H54 (cell line): ENCODE data around the gene STX5.
"Not testable (repeated sequence)": the region's sequence is repeated elsewhere in the genome, so short reads cannot be mapped to it uniquely, and the experiment has no call there.

Experiments used
- DNase-seq: peaks from one replicate; pipeline ENCODE4 v3.0.0; 2011; ENCODE audit warnings: low spot score, mixed read lengths; ENCODE audit not compliant: insufficient read length
- FAIRE-seq: peaks from 3 replicates; lab custom pipeline; 2011; peaks lifted over from hg19 to GRCh38; lab: Jason Lieb, UNC
- POLR2A ChIP-seq: IDR thresholded peaks from 2 replicates; pipeline ENCODE4 v1.6.1; 2011; ENCODE audit warnings: low read depth, mild to moderate bottlenecking, low read length

Gene STX5

DNA sequence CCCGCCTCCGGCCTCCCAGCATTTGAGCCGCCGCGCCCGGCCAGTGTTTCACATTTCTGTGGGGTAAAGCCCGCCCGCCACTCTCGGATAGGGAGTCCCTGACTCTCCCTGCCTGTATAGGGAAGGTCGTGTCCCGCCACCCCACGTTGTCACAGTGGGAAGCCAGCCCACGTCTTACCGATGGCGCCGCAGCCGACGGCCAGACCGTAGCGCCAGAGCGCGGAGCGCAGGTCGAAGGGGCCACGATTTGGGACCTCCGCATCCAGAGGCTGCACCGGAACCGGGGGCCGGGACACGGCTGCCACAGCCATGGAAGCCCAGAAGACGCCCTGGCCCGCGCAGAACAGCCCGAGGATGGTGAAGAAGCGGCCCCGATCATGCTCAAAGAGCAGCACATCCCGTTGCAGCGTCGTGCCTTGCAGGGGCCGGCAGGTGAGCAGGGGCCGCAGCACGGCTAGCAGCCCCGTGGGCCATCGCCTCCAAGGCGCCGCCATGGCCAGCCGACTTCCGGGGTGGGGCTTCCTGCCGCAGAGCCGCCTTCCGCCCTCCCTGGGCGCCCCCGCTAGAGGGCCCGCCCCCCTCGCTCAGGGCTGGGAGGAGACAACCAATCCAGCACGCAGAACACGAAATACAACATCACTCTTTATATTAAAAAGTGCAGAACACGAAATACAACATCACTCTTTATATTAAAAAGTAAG is 40.2 kb downstream of the STX5 start, which contains the start of gene TMEM223:
TMEM223 (minus strand) TSS at position 506 of the 701 bp plus-strand sequence; CDS start at position 494, 12 bp downstream.
- peak; percentile 75 for DNase-seq
- peak; percentile 96 for TF ChIP-seq POLR2A
- FAIRE-seq: no peak

DNA sequence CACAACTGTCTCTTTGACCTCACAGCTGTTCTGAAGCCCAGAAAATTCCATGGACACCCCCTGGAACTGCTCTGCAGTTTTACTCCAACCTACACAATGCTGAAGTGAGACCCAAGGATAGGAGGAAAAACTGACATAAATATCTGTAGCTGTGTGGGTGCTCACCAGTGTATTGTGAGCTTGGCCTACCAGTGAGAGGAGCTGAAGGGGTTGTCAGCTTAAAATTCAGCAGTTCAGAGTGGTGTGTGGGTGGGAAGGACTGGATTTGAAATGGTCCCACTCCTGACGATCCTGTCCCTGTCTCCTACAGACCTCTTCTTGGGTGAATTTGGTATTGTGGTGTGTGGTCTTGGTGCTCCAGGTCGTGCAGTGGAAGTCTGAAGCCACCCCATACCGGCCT is 42.3 kb downstream of the STX5 start:
- no peak for TF ChIP-seq POLR2A
- no peak for DNase-seq
- FAIRE-seq: no peak

DNA sequence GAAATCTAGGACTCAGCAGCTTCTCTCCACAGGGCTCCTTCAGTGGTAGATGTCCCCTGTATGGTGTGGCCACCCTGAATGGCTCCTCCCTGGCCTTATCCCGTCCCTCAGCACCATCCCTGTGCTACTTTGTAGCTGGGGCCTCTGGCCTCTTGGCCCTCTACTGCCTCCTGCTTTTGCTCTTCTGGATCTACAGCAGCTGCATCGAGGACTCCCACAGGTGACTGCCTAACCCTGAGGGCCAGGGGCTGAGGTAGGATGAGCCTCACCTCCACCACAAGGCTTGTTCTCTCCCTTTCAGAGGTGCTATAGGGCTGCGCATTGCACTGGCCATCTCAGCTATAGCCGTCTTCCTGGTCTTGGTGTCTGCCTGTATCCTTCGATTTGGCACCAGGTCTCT is 42.9 kb downstream of the STX5 start:
- no peak for TF ChIP-seq POLR2A

DNA sequence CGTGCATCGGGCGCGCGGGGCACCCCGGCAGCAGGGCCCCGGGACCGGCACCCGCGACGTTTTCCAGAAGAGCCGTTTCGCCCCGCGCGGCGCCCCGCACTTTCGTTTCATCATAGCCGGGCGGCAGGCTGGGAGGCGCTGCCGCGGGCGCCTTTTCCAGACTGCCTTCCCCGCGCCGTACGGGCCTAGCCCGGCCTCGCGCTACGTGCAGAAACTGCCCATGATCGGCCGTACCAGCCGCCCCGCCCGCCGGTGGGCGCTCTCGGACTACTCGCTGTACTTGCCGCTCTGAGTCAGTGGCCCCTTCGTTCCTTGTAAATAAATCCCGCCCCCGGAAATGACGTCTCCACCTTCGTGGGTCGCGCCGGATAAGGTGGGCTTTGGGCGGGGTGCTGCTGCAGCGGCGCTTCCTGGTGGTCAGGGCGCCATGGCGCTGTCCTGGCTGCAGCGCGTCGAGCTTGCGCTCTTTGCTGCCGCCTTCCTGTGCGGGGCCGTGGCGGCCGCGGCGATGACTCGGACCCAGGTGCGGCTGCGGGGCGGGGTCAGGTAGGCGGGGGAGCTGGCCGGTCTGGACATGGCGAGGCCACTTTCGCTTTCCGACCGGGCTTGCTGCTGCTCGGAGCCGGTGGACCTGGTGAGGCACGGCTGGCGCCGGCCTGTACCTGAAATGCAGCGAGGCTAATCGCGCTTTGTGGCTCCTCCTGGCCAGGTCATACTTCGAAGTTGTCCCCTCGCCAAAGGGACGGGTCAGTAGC is 44.7 kb downstream of the STX5 start, which contains the start of gene TMEM179B:
TMEM179B (plus strand) TSS at position 398 of the 755 bp plus-strand sequence; CDS start at position 428, 30 bp downstream.
- DNase-seq (peak; percentile 89), FAIRE-seq (no peak)
- peak; percentile 96 for TF ChIP-seq POLR2A

More for the DNA sequence above, 42.9 kb downstream of the STX5 start:
- FAIRE-seq (no peak), DNase-seq (no peak)

DNA sequence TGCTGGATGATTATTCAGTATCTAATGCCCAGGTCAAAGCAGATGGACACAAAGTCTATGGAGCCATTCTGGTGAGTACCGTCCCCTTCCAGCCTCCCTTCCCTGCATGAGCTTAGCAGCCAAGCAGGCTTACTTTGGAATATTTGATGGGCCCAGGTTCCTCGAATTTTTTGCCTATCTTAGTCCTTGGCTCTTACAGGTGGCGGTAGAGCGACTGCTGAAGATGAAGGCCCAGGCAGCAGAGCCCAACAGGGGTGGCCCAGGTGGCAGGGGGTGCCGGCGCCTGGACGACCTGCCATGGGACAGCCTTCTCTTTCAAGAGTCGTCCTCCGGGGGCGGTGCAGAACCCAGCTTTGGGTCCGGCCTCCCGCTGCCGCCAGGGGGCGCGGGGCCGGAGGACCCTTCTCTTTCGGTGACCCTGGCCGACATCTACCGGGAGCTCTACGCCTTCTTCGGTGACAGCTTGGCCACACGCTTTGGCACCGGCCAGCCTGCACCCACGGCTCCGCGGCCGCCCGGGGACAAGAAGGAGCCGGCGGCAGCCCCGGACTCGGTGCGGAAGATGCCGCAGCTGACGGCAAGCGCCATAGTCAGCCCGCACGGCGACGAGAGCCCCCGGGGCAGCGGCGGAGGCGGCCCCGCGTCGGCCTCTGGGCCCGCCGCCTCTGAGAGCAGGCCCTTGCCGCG is 45.4 kb downstream of the STX5 start:
- no peak for FAIRE-seq
- peak; percentile 78 for DNase-seq
- TF ChIP-seq POLR2A: 0 out of 2 replicates have a peak, but pooled peaks have one; percentile 9

DNA sequence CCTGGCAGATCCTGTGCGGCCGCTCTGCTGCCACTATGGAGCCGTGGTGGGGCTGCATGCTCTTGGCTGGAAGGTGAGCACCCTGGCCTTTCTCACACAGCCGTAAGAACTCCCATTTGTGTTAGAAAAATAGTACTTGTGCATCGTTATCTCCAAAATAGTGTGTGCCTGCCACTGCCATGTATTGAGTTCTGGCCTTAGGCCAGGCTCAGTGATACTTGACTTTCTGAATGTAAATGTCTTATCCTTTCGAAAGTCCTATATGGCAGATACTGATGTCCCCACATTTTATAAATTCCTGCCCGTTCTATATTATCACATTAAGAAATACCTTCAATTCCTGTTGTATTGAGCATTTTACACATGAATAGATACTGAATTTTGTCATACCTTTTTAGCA is 49.1 kb downstream of the STX5 start:
- FAIRE-seq (no peak), DNase-seq (no peak)
- TF ChIP-seq POLR2A: no peak

DNA sequence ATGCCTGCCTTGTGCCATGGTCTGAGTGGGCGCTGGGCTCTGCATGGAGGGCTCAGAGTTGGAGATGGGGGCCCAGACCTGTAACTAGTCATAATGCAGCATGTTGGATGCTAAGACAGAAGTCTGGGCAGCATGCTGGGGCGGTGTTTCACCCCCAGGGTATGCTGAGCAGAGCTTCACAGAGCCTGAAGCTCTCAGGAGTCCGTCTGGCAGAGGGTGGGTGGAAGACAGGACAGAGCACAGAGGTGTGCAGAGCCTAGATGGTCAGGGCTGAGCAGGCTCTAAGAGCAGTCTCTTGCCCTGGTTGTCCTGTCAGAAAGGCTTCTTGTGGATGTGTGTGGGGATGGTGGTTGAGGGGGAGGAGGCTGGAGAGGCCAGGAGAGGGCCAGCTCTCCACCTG is 53.4 kb downstream of the STX5 start:
- FAIRE-seq (no peak), DNase-seq (no peak)
- TF ChIP-seq POLR2A: no peak

DNA sequence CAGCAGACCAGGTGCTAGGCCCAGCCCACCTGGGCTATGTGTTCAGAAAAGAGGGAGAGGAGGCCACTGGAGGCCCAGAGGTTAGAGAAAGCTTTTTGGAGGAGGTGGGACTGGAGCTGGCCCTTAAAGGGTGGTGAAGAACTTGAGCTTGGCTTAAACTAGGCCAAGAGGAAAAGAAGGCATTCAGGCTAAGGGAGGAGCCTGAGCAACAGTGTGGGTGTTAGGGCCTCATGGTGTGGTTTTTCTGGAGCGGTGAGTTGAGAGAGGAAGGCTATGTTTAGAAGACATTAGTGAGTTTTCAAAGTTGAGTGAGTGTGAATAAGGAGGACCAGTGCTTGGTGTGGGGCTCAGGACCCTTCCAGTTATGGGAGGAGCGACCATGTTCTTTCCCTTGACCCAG is 54.5 kb downstream of the STX5 start:
- DNase-seq (no peak), FAIRE-seq (no peak)
- TF ChIP-seq POLR2A: no peak

DNA sequence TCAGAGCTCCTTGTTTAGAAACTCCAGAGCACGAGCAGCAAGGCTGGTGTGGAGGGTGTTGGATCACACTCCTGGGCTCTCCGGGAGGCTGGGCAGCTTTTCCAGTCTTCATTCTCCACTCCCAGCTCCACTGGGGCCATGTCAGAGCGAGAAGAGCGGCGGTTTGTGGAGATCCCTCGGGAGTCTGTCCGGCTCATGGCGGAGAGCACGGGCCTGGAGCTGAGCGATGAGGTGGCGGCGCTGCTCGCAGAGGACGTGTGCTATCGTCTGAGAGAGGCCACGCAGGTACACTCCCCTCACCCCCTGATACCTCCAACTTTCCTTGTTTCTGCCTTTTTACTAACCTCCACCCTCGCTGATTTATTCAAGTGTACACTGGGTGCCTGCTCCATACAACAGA is 56.2 kb downstream of the STX5 start:
- no peak for FAIRE-seq
- TF ChIP-seq POLR2A: no peak
- no peak for DNase-seq

DNA sequence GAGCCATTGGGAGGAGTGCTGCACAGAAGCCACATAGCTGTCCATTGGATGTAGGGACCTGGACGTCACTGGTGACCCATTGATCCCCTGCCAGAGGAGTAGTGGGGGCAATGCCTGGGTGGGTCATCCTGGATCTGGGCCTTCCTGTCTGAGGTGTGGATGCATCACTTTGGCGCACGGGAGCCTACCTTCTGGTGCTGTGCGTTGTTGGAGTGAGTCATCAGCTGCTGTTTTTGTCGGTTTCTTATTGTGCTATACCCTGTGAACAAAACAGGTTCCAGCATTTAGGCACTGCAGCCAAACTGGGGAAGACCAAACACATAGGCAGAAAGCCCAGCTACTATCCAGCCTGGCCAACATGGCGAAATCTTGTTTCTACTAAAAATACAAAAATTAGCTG is 57.4 kb downstream of the STX5 start:
- FAIRE-seq (no peak), DNase-seq (no peak)
- TF ChIP-seq POLR2A: no peak

DNA sequence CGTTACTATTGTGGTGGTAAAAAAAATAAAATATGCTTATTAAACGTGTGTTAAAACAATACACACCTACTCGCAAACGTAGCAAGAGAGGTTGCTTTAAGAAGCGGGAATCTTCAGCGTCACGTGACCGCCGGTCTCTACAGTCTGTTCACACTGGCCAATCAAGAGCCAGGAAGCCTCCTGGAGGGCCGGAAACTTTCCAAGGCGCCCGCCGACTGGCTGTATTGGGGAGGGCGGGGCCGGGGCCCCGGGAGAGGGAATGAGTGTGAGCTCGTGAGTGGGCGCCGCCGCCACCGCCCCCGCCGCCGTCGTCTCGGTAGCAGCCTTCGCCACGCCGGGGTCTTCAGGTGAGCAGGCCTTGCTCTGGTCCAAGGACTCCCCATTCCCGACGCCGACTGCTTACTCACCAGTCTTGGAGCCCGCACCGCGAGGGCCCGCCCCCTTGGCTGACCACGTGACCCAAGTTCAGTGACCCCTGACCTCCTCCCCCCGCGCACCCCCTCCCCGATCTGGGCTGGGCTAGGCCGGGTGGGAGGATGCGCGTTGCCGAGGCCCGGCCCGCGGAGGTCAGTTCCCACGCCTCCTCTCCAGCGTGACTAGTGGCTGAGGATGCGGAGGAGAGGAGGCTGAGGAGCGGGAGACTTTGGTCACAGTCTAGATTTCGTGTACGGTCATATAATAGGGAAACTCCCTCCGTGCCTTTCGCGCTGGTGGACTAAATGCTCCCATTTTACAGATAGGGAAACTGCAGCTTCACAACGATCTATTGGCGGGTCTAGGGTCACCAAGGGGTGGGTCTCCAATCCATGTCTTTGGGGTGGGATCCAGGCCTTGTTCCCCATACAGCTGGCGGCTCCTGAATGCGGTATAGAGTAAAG is 60.5 kb downstream of the STX5 start, which contains the start of gene TAF6L:
TAF6L (plus strand) TSS at position 253 of the 878 bp plus-strand sequence. CDS start 4,388 bp downstream, outside the sequence.
- DNase-seq: peak; percentile 92
- FAIRE-seq: no peak
- TF ChIP-seq POLR2A: peak; percentile 66

DNA sequence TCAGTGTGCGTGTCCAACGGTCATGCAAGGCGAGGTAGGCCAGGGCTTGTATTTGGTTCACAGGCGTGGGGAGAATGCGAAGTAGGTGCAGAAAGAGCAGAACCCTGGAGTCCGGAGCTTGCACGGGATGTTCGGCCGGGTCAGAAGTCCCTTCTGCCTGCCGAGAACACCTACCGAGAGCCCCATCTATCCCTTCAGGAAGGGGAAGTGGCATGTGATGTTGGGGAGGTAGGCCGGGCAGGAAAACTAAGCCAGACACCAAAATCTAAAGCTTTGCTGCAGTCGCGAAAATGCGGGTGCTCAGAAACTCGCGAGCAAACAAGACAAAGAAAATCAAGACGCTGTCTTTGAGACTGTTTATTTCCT is 61.1 kb downstream of the STX5 start:
- no peak for TF ChIP-seq POLR2A
- no peak for FAIRE-seq
- DNase-seq: no peak

DNA sequence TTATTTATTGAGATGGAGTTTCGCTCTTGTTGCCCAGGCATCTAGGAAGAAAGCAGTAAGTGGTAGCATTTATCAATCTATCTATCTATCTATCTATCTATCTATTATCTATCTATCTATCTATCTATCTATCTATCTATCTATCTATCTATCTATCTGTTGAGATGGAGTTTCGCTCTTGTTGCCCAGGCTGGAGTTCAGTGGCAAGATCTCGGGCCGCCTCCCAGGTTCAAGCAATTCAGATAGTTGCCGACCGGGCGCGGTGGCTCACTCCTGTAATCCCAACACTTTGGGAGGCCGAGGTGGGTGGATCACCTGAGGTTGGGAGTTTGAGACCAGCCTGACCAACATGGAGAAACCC is 71.0 kb downstream of the STX5 start:
- not testable (repeated sequence) for FAIRE-seq, DNase-seq
